ENCODE results near the gene FBN1. TPM values are rescaled to one million over a fixed set of nuclear protein-coding genes. Genes with fewer than 3 reads are reported as not detected.

Gene FBN1
- total RNA-seq, 2 donors from 2014 or later, result 57.1 to 84.9 TPM

DNA sequence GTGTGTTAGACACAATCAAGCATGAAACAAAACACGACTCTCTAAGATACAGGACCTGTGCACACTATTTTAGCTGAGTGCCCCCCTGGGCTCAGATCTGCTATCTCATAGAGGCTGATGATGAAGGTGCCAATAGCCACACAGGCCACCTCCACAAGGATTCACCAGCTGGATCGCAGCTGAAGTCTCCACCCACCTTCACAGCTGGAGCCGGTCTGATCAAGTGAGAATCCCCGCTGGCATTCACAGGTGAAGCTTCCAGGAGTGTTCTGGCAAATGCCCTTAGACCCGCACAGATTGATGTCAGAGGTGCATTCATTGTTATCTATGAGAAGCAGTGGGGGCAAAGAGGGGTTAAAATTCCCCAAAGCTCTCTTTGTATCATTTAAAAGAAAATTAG is 224.1 kb downstream of the FBN1 start:
- TF ChIP-seq, protein P1, sequence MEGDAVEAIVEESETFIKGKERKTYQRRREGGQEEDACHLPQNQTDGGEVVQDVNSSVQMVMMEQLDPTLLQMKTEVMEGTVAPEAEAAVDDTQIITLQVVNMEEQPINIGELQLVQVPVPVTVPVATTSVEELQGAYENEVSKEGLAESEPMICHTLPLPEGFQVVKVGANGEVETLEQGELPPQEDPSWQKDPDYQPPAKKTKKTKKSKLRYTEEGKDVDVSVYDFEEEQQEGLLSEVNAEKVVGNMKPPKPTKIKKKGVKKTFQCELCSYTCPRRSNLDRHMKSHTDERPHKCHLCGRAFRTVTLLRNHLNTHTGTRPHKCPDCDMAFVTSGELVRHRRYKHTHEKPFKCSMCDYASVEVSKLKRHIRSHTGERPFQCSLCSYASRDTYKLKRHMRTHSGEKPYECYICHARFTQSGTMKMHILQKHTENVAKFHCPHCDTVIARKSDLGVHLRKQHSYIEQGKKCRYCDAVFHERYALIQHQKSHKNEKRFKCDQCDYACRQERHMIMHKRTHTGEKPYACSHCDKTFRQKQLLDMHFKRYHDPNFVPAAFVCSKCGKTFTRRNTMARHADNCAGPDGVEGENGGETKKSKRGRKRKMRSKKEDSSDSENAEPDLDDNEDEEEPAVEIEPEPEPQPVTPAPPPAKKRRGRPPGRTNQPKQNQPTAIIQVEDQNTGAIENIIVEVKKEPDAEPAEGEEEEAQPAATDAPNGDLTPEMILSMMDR (IDR thresholded peaks at IDR 0.05), result no peak
- H3K27me3 ChIP-seq, result no peaks in the 10 kb centered on the region
- DNase-seq (ENCODE audit: low spot score), result no peak
- no peak overlapping the region for H3K27ac ChIP-seq
- no peaks in the 10 kb centered on the region for H3K9me3 ChIP-seq
- no peaks in the 10 kb centered on the region for H3K4me1 ChIP-seq
- H3K4me3 ChIP-seq, result no peak overlapping the region
- peaks cover 16% of the 10 kb centered on the region for H3K36me3 ChIP-seq

DNA sequence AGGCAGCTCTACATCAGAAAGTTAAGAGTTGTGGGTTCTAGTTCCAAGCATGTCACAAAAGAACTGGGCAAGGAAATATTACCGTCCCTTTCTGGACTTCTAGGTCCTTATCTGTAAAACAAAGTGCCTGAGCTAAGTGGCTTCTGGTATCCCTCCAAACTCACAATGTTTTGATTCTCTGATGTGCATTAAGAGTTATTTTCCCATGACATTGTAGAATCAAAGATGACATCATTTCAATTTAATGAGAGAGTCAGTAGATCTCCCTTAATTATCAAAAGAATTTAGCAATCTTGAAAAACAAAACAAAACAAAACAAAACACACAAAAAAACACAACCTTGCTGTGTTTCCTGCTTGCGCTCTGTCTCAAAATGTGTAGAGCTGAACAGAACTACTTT is 225.6 kb downstream of the FBN1 start:
- peaks cover 15% of the 10 kb centered on the region for H3K36me3 ChIP-seq
- no peak overlapping the region for H3K4me3 ChIP-seq
- H3K27me3 ChIP-seq, result no peaks in the 10 kb centered on the region
- no peaks in the 10 kb centered on the region for H3K4me1 ChIP-seq
- H3K27ac ChIP-seq, result no peak overlapping the region
- TF ChIP-seq, protein P1 (IDR thresholded peaks at IDR 0.05), result no peak
- no peaks in the 10 kb centered on the region for H3K9me3 ChIP-seq
- no peak for DNase-seq (ENCODE audit: low spot score)

DNA sequence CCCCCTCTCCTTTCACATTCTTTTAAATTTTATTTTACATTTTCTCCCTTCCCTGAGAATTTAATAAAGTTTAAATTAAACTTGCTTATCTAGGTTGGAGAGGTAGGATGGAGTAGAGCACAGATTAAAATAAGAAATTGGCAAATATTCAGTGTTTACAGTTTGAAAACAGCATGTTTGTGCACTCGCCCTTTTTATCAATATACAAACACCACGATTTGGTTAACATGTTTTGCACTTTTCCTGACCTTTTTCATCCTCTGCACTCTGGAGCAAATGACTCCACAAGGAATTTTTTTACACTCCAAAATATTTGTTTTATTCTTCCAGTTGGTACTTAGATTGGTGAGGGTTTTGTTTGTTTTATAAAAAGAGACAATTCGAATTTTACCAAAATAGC is 227.2 kb downstream of the FBN1 start:
- peaks cover 9% of the 10 kb centered on the region for H3K36me3 ChIP-seq
- no peak overlapping the region for H3K4me3 ChIP-seq
- TF ChIP-seq, protein P1 (IDR thresholded peaks at IDR 0.05), result no peak
- DNase-seq (ENCODE audit: low spot score), result no peak
- no peaks in the 10 kb centered on the region for H3K27me3 ChIP-seq
- H3K27ac ChIP-seq, result peak overlapping the region in 1 of 2 donors; percentile 27
- H3K4me1 ChIP-seq, result no peaks in the 10 kb centered on the region
- H3K9me3 ChIP-seq, result no peaks in the 10 kb centered on the region

DNA sequence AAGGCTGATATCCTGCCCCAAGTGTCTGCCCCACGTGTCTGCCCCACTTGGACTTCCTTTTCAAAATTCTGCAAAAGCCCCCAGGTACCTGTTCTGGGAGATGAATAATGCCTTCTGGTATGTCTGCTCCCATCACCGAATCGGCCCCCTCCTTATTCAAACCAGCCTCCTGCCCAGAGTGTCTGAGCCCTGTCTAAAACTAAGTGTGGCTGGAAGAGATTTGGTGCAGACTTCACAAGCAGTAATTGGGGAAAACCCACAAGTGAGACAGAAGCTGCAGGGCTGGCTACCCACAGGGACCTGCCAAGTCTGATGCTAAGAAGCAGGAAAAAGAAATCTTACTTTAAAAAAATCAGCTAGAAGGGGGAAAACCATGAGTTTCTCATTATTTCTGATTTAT is 229.2 kb downstream of the FBN1 start:
- Histone ChIP-seq H3K36me3 (peaks cover 11% of the 10 kb centered on the region), H3K4me3 (no peak overlapping the region), H3K4me1 (peaks cover 0 to 11% of the 10 kb centered on the region in 2 donors), H3K9me3 (no peaks in the 10 kb centered on the region), H3K27ac (peak overlapping the region in 1 of 2 donors; percentile 11), H3K27me3 (no peaks in the 10 kb centered on the region)
- DNase-seq (ENCODE audit: low spot score), result no peak
- TF ChIP-seq, protein P1 (IDR thresholded peaks at IDR 0.05), result no peak

DNA sequence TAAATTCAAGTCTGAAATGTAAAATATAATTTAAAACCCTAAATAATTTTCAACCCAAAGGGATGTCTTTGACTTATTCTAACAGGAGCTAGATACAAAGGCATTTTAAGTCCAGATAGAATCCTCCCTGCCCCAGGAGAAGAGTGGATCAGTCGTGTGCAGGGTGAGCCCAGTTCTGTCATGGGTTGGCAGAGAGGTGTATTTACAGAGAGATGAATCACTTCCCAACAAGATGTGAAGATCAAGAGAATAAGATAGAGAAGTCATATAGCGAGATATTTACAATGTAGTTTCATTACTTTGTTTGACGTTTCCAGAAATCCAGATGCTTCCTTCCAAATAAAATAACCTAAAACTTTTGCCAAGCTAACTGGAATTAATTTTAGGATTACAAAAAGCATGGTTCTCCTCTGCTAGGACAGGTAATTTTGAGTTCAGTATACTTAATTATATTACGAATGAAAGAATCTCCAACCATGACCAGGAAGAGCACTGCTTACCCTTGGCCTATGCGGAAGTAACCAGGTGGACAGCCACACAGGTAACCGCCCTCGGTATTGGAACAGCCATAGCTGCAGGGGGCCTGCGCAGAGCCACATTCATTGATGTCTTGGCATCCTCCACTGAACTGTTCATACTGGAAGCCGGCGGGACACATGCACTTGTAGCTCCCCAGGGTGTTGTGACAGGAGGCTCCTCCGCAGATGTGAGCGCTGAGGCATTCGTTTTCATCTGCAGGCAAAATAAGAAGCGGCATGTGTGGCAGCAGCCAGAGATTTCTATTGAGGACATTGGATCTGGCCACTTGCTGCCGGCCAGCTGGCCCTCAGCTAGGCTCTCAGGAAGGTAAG is 230.2 kb downstream of the FBN1 start:
- Histone ChIP-seq H3K9me3 (no peaks in the 10 kb centered on the region), H3K27ac (peak overlapping the region in 1 of 2 donors; percentile 40), H3K27me3 (no peaks in the 10 kb centered on the region), H3K36me3 (peaks cover 20% of the 10 kb centered on the region), H3K4me3 (no peak overlapping the region), H3K4me1 (peaks cover 0 to 11% of the 10 kb centered on the region in 2 donors)
- DNase-seq (ENCODE audit: low spot score), result no peak
- TF ChIP-seq, protein P1 (IDR thresholded peaks at IDR 0.05), result no peak

Measured in right atrium auricular region (tissue), 2 donors.